Measurements from ENCODE around the gene APOL6.
"Not testable (repeated sequence)": the region's sequence is repeated elsewhere in the genome, so short reads cannot be mapped to it uniquely, and the experiment has no call there.

The APOL6 gene

DNA sequence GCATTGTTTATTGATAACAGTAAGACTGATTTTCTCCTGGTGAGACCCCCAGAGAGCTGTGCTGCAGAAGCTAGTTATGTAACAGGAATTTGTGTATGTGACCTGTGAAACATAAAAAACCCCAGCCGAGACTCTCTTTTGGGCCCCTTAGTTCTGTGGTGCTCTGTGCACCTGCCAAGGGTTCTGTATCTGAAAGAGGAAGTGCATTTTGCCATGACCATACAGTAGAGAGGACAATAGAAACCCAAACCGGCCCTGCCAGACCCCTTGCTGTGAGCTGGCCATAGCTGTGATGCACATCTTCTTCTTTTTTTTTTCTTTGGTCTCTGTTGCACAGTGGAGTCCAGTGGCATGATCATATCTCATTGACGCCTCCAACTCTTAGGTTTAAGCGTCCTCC, 38.1 kb downstream of the APOL6 start:
- no peak overlapping the region for H3K4me3 ChIP-seq (ENCODE audit: low read depth, low read length)
- TF ChIP-seq, protein P1, sequence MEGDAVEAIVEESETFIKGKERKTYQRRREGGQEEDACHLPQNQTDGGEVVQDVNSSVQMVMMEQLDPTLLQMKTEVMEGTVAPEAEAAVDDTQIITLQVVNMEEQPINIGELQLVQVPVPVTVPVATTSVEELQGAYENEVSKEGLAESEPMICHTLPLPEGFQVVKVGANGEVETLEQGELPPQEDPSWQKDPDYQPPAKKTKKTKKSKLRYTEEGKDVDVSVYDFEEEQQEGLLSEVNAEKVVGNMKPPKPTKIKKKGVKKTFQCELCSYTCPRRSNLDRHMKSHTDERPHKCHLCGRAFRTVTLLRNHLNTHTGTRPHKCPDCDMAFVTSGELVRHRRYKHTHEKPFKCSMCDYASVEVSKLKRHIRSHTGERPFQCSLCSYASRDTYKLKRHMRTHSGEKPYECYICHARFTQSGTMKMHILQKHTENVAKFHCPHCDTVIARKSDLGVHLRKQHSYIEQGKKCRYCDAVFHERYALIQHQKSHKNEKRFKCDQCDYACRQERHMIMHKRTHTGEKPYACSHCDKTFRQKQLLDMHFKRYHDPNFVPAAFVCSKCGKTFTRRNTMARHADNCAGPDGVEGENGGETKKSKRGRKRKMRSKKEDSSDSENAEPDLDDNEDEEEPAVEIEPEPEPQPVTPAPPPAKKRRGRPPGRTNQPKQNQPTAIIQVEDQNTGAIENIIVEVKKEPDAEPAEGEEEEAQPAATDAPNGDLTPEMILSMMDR (conservative IDR thresholded peaks at IDR 0.05; ENCODE audit: low read depth, low read length), result no peak
- no peak for DNase-seq (ENCODE audit: low read depth)

DNA sequence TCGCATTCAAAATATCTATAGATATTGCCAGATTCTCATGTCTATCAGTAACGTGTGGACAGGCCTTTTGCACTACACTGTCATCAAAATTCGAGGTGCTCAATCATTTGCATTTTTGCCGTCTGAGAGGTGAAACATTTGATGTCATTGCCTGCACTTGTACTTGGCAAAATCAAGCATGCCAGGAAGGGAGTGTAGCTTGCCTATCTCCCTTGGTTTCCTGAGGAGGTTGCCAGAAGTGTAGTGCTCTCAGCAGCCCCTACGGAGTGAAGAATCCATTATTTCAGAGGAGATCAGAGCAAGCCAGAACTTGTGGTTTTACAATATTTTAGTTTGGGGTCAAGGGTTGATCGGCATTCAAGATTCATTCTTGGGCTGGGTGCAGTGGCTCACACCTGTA, 39.2 kb downstream of the APOL6 start:
- H3K4me3 ChIP-seq (ENCODE audit: low read depth, low read length), result no peak overlapping the region
- TF ChIP-seq, protein P1 (conservative IDR thresholded peaks at IDR 0.05; ENCODE audit: low read depth, low read length), result no peak
- DNase-seq (ENCODE audit: low read depth), result no peak

DNA sequence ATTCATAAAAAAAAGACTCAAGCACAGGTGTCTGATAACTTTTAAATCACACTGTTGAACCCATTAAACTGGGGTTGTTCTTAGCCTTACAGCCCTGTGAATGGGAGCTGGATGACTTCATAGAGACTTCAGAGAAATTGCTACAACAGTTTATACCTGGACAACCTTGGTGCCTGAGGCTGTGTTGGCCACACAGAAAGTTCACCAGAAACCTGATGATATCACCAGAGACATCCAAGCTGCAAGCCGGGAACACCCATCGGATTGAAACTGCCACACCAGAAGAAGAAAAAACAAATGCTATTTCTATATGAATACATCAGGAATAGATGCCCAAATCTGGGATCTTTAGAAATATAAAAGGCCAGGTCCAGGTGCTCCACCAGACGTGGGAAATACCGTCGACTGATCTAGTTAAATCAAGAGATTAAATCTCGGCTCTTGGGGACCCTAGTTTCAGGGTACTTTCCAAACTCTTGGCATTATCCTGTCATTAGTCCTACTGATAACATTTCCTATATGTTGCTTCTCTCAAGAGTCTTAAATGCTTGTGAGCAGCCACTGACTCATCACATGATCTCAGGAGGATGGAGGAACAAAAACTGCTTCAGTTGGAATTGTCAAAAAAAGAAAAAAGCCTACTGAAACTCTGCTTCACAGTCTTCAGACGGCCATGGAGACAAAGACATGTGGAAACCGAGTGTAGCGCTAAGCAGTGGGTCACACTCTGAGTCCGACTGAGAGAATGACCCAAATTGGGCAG, 40.8 kb downstream of the APOL6 start:
- TF ChIP-seq, protein P1 (conservative IDR thresholded peaks at IDR 0.05; ENCODE audit: low read depth, low read length), result no peak
- no peak overlapping the region for H3K4me3 ChIP-seq (ENCODE audit: low read depth, low read length)
- DNase-seq (ENCODE audit: low read depth), result no peak

DNA sequence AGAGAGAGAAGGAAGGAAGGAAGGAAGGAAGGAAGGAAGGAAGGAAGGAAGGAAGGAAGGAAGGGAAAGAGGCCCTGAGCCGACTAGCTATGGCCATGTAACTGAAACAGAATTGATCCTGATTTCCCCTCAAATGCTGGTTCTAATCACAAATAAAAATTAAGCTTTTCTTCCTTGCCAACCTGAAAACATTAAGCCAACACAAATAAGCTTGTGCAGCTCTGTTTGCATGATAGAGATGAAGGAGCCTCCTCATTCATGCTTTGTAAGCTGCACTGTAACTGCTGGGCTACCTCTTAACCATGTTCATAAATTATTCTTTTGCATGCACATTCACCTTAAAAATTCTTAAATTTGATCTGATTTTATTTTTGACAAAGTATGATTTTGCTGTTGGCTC, 41.8 kb downstream of the APOL6 start:
- no peak for DNase-seq (ENCODE audit: low read depth)
- no peak overlapping the region for H3K4me3 ChIP-seq (ENCODE audit: low read depth, low read length)
- TF ChIP-seq, protein P1 (conservative IDR thresholded peaks at IDR 0.05; ENCODE audit: low read depth, low read length), result no peak

DNA sequence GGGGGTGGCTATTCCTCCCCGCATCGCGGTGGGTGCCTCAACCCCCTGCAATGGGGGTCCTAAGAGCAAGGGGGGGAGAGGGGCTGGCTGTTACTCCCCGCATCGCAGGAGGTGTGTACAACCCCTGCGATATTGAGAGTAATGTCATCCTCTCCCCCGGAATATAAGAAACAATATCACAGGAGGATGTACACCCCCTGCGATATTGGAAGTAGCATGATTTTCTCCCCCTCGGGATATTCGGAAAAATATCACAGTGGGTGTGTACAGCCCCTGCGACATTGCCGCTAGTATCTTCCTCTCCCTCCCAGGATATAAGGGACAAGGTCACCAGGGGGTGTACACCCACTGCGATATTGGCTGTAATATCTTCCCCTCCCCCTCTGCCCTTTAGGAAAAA, 47.0 kb downstream of the APOL6 start:
- TF ChIP-seq, protein P1 (conservative IDR thresholded peaks at IDR 0.05; ENCODE audit: low read depth, low read length), result no peak
- H3K4me3 ChIP-seq (ENCODE audit: low read depth, low read length), result no peak overlapping the region
- DNase-seq (ENCODE audit: low read depth), result no peak

DNA sequence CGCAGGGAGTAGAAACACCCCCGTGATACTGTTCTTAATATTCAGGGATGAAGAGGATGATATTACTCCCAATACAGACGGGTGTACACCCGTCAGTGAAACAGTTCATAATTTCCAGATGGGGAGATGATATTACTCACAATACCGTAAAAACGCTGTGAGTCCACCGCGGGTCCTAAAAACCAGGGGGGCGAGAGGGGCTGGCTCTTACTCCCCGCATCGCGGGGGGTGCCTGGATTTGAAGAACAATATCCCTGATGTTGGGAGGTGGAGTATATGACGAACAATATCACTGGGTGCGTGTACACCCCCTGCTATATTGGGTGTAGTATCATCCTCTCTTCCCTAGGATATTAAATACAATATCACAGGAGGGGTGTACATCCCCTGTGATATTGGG, 48.9 kb downstream of the APOL6 start:
- H3K4me3 ChIP-seq (ENCODE audit: low read depth, low read length), result no peak overlapping the region
- no peak for DNase-seq (ENCODE audit: low read depth)
- TF ChIP-seq, protein P1 (conservative IDR thresholded peaks at IDR 0.05; ENCODE audit: low read depth, low read length), result no peak

DNA sequence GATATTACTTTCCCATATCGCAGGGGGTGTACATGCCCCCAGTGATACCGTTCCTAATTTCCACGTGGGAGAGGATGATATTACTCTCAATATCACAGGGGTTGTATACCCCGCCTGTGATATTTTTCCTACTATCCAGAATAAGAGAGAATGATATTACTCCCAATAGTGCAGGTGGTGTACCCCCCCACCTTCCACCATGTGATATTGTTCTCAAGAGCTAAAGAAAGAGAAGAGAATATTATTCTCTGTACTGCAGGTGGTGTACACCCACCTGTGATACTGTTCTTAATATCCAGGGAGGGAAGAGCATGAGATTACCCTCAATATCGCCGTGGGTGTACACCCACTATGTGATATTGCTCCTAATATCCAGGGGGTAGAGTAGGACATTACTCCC, 51.6 kb downstream of the APOL6 start:
- not testable (repeated sequence) for DNase-seq (ENCODE audit: low read depth); H3K4me3 ChIP-seq (ENCODE audit: low read depth, low read length)

All from choroid plexus epithelial cell (primary cell).